Right renal cortex interstitium (tissue), 3 donors: Measurements from ENCODE around the gene SPOCK1. TPM values are rescaled to one million over a fixed set of nuclear protein-coding genes. Genes with fewer than 3 reads are reported as not detected.

Source experiments
- DNase-seq, 3 donors: peaks; one replicate each; pipeline ENCODE4 v3.0.0-alpha.2; 2013; ENCODE audit warnings: low read depth in 3 of 3, low spot score in 2 of 3
- polyA plus RNA-seq, 3 donors: library from polyadenylated mRNA; unstranded; fragments of 120-200 nt; gene quantifications; one replicate each; pipeline ENCODE4 v1.2.1, GENCODE V29; 2013; ENCODE audit not compliant: insufficient read length in 3 of 3

Gene SPOCK1
- polyA plus RNA-seq, 3 donors: 8.2 to 9.8 (median 9.8) TPM

DNA sequence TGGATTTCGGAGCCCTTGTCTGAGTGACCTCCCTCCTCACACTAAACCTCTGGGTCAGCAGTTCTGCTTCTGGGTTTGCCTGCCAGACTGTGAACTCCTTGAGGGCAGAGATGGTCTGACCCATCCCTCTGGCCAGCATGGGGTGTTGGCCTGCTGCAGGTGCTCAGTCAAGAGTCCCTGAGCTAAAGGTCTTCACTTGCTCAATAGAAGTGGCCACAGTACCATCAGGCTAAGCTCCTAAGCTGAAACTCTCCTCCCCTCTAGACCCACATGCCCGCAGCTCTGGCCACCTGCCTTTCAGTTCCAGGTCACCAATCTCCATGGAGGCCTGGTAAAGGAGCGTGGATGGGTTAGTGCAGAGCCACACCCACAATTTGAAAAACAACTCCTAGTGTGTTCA lies 316.6 kb downstream of the SPOCK1 start:
- no peak for DNase-seq

DNA sequence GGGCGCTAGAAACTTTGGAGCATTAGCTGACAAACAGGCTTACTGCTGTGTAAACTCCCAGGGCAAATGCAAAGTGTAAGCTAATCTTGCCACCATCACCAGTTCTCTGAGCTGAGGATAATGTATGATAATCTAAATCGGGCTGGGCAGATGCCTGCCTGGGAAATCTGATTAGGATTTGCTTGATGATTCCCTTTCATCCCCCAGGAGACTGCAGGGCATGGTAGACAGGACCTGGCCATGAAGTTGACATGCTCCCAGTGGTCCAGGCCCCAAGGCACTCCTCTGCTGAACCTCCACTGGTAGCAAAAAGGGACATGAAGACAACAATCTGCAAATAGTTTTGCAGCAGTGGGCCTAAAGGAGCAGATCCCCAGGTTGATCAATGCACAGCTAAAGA lies 317.5 kb downstream of the SPOCK1 start:
- DNase-seq: no peak

DNA sequence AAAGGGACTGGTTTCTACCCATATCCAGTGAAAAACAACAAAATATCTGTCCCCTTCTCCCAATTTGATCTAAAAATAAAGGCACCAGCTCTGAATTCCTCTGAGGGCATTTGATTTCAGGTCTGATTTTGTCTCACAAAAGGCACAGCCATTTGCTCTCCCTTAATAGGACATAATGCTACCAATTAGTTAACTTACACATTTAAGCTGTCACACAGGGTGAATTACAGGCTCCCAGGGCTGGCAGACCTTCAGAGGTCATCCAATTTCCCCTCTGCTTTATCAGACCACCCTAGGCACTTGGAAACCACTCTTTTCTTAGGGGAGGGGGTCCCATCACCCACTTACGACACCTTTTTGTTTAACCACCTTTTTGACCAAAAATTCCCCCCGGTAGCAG lies 319.9 kb downstream of the SPOCK1 start:
- DNase-seq: no peak

DNA sequence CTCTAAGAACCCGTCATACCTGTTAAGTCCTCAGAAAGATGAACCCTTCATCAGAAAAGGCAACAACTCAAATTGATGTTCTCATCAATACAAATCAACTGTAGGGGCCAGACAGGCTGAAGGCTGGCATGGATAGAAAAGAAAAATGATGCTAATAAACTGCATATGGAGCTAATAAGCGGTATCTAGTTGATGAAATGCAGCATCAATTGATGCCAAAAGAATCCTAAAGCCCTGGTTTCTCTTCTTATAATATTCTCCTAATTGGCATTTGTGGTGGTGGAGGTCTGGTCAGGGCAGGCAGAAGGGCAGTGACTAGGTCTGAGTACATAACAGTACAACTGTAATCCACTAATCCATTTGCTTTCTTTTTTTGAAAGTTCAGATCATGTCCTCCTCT lies 322.5 kb downstream of the SPOCK1 start:
- DNase-seq: no peak

DNA sequence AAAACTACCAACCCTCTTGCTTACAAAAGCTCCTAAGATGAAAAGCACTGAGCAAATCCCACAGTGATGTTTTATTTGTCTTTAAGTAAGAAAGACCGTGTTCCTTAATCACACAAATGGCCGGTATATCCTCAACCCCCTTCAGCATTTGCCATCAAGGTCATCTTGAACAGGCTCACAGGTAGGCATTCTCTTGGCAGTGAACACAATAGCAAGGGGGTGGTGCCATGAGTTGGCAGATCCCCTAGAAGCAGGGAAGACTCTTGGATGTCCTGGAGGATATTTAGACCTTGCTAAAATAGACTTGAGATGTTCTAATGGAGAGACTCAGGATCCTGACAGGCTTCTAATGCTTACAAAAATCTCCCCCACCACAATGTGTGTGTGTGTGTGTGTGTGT lies 323.0 kb downstream of the SPOCK1 start:
- DNase-seq: no peak

DNA sequence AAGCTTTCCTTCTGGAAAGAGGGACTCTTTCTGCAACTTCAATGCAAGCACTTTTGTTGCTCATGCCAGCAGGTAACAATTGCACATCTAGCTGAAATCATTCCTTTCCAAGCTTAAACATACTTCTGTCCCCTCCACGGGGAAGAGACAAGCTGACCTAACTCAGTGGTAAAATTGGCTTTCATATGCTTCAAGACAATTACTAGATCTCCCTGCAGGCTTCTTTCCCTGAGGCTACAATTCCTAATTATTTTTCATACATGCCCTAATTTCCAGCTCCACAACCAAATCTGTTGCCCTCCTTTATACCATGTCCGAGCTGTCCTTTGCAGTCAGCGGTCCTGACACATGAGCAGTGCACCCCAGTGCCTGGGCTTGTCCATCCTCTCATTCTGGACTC lies 324.9 kb downstream of the SPOCK1 start:
- no peak for DNase-seq

DNA sequence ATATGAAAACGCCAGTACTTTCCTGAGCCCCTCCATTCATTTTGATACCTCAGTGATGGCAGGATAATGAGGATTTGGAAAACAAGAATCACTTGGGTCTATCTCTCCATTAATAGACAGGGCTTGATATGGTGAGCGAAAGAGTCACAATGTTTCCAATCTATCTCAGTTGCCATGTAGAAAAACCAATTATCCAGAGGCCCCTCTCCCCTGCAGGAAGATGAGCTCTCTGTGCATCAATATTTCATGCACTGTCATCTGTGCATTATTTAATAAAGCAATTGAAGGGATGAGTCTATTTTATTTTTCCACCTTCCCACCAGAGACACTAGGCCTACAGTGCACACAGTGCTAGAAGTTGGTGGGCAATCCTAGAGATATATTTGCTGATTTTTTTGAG lies 326.9 kb downstream of the SPOCK1 start:
- no peak for DNase-seq

DNA sequence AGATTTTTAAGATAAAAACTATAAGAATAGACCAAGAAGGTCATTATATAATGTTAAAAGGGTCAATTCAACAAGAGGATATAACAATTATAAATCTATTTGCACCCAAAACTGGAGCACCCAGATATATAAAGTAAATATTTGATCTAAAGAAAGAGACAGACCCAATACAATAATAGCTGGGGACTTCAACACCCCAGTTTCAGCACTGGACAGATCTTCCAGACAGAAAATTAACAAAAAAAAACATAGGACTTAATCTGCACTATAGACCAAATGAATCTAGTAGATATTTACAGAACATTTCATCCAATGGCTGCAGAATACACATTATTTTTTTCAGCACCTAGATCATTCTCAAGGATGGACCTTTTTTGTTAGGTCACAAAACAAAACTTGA lies 331.9 kb downstream of the SPOCK1 start:
- DNase-seq: no peak

DNA sequence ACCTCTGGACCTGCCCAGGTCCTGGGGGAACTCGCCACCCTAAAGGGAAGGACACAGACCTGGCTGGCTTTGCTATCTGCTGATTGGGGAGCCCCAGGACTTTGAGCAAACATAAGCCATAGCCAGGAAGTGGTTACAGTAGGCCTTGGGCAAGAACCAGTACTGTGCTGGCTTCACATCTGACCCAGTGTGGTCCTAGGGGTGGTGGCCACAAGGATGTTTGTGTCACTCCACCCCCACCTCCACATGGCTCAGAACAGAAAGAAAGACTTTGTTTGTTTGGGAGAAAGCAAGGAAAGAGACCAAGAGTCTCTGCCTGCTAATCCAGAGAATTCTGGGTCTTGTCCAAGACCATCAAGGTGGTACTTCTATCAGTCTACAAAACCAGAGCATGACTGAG lies 334.2 kb downstream of the SPOCK1 start:
- DNase-seq: no peak

DNA sequence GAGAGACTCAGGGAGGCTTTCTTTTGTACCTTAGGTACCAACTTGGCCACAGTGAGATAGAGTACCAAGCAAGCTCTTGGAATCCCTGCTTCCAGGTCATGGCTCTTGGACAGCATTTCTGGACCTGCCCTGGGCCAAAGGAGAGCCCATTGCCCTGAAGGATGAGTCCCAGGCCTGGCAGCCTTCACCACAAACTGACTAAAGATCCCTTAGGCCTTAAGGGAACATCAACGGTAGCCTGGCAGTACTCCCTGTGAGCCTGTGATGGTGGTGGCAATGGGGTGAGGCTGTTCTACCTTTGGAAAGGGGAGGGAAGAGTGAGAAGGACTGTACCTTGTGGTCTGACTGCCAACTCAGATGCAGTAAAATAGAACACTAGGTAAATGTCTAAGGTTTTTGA lies 334.6 kb downstream of the SPOCK1 start:
- DNase-seq: no peak

DNA sequence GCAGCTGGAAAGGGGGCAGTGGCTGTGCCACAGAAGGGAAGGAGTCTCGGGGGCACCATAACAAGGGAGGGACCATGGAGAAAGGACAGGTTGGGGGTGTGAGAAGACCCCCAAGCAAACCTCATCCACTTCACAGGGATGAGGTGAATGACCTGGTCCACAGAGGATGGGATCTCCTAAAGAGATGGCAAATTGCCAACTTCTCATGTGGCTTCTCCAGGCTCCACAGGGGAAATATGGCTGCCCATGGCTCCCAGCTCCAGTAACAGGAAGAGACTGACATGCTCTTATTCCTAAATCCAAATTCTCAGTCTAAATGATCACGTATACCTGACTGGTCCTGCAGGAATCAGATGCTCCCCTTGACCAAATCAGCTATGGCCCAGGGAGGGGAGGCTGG lies 340.4 kb downstream of the SPOCK1 start:
- no peak for DNase-seq

DNA sequence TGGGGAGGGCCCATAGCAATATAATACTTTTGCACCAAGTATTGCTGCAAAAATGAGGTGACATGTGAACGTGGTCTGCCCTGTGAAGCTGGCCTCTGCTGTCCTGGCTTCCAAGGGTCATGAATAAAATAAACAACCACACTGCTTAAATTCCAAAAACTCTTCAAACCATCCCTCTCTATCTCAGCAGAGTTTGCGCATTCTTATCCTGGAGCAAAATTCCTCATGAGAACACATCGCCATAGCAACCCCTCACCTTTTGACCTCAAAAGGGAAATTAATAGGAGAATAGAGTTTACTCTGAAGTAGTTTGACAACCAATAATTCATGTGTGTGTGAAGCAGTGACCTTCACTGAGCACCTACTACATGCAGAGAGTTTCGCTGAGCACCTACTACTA lies 342.9 kb downstream of the SPOCK1 start:
- DNase-seq: no peak

DNA sequence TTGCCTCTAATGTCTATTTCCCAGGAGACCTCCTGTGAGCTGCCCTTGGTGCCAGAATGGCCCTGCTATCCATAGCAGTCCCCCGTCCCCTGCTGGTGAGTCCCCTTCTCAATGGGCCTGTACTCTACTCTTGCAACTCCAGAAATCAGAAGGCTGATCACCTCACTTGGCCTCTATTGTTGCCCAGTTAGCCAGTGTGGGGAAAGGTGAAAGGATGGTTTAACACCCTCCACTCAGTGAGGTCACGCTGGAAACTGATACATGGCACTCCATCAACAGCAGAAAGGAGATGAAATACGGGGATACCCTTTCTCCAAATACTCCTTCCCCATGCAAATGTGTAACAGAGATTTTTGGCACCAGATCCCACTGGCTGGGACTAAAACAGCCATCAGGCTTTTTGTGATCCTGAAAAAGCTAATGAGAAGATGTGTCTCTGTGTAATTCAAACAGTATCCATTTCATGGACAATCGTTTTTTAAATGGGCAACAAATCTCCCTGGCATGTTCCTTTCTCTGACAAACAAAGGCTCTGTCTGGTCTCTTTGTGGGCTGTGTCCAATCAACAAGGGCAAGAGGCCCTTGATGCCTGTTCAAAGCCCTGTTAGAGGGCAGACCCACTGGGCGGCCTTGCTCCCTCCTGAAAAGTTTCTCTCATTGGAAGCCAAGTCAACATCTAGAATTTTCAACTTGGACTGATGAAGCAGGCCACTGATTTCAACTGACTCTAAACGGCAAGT lies 343.7 kb downstream of the SPOCK1 start:
- no peak for DNase-seq

DNA sequence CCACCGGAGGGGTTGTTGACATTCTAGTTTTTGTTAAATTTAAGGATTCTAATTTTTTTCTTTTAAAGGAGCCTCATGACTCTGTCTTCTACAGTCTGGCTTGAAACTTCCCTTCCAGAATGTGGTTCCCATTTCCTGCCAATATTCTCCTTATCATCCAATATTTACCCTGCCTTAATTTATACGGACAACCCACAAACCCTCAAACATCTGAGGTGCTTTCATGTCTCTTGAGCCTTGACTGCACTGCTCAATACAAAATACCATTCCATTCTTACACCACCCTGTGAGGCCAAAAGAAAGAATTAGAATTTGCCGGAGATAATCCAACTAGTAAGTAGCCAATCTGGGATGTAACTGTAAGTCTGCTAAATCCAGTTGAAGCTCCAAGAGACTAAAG lies 346.5 kb downstream of the SPOCK1 start:
- no peak for DNase-seq

DNA sequence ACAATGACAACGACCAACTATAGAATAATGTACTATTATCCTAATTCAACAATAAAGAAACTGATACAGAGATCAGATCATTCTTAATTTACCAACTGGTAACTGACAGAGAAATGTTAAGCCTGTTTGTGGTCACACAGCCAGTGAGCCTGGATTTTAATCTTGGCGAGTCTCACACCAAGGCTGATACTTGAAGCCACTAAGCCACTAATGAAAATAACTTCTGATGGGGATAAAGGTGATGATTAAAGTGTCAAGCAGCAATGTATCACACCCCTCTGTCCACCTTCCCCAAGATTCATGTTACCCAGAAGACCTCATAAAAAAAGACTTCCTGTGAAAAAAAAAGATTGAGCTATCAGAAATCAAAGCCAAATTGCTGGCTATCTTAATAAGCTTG lies 350.5 kb downstream of the SPOCK1 start:
- DNase-seq: no peak

DNA sequence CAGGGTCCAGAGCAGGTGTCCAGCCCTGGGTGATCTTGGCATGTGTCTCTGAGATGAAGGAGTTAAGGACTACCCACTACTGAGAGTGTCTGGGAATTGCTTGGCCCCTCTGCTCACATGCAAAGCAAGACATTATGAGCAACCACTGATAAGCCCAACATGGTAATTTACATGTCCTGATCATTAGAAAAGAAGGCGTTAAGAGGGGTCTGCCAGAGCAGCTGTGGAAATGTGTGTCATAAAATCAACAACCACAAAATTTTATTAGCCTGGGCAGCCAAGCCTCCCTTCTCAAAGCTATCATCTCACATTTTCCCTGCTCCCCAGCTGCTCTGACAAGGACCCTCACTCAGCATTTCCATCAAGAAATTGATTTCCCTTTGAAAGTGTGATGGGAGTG lies 351.0 kb downstream of the SPOCK1 start:
- no peak for DNase-seq

DNA sequence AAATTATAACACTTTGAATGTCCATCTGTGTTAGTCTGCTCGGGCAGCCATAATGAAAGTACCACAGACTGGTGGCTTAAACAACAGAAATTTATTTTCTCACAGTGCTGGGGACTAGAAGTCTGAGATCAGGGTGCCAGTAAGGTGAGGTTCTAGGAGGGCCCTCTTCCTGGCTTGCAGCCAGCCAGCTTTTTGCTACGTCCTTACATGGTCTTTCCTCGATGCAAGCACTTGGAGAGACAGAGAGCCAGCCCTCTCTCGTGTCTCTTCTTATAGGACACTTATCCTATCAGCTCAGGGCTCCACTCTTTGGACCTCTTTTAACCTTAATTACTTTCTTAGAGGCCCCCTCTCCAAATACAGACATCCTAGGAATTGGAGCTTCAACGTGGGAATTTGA lies 351.8 kb downstream of the SPOCK1 start:
- DNase-seq: no peak

DNA sequence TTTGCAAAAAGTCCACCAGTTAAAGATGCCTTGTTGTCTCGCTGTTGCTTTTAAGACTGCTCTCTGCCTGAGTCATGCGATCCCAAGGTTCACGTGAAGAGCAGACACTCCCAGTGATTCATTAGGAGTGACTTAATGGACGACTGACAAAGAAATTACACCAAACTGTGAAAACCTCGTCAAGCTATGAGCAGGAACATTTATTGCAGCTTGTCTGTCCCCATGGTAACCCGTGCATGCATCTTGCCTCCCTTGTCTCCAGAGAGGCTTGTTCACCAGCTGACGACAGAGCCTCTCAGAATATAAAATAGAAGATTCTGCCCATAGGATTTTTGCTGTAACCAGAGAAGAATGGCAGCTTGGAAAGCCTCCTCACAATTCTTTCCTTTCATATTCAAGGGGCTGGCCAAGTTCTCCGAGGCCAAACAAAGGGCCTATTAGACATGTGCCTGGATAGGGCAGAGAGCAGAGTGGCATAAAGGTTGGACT lies 352.7 kb downstream of the SPOCK1 start:
- DNase-seq: peak; percentile 37 to 71 (median 50)

DNA sequence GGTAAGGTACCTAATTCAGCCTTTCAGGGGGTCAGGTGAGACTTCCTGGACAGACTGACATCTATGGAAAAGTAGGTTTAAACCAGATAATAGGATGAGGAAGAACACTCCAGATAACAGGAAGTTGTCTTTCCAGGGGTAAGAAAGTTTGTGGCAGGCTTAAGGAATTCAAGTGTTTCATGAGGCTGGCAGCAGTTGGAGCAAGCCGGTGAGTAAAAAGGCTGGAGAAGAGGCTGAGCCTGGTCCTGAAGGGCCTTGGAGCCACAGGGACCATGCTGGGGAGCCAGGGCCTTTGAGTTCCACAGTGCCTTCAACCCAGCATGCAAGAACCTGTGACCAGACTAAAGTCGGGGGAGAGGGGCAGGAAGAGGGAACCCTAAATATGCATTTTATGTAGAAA lies 353.4 kb downstream of the SPOCK1 start:
- DNase-seq: no peak

DNA sequence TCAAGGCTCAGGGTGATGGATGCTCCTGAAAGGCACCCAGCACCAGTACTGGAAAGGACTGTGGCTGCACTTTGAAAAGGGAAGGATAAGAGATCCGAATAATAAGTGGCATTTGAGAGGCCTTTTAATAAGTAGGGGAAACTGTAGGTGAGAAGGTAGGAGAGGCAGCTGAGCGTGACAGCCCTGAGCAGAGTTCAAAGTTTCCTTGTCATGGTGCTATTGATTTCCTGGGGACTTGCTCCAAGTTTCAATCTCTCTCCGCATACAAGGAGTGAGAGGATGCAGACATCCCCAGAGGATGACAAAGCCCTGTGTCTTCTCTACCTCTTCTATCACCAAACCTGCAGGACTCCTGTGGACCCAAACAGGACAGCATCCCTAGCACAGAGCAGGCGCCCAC lies 354.5 kb downstream of the SPOCK1 start:
- no peak for DNase-seq

DNA sequence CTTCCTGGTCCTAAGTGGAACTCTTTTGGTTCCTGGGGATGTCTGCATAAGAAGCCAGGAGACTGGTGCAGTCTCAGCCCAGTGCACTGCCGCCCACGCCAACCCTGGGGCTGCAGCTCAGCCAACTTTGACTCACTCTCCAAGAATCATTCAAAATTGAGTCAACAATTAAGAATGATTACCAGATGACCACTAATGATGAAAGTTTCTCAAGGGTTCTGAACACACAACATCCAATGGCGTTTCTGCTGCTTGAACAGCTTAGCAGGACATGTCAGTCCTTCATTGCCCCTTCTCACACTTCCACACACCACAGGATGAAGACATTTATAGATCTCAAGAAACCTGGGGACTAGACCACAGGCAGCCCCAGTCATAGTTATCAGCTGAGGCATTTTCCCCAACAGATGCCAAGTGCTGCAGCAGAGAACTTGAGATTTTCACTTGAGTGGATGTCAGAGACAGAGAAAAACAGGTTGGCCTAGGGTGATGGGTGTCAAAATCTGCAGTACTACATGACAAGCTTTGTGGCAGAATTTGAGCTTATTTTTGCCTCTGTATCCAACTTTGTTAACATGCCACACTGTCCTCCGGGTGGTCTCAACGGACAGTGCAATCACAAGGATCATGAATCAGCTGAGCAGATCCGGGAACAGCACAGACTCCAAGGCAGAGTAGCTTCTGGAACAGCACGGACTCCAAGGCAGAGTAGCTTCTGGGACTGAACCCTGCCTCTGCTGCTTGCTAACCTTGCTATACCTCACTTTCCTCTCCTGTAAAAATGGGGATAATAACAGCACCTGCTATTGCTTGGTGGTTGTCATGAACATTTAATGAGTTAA lies 356.1 kb downstream of the SPOCK1 start:
- DNase-seq: no peak

DNA sequence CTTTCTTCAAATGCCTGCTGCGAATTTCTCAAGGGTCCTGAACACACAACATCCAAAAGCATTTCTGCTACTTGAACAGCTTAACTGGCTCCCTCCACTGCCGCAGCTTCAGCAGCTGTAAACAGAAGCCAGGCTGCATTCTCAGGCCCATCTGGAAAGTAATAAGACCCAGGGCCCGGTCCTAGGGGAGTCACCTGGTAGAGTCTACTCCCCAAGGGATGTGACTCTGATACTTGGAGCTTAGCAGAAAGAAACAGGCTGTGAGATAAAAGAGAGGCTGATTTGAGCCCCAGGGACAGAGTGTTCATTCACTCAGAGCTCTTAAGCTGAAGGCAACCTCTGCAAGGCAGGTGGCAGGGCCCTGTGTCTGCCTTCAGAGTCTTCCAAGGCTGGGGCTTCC lies 356.8 kb downstream of the SPOCK1 start:
- no peak for DNase-seq
